ENCODE data around the gene IL12A. TPM values are rescaled to one million over a fixed set of nuclear protein-coding genes. Genes with fewer than 3 reads are reported as not detected.

Gene IL12A
- 0.43 and 1.6 TPM in 2 replicates for total RNA-seq

GRCh38 chr3:159988617-159989271 is at the start of gene IL12A:
Gene IL12A (plus strand): TSS chr3:159988835.

Other genes starting within 250 kb of the IL12A start
- 1.1 and 1.3 TPM in 2 replicates for gene SCHIP1, start 149.0 kb upstream of the IL12A start, total RNA-seq
- 3.0 and 8.0 TPM in 2 replicates for gene C3orf80, start 236.6 kb downstream of the IL12A start, total RNA-seq